GM23248 (cell line): ENCODE measurements around the gene MYRIP. TPM values are rescaled to one million over a fixed set of nuclear protein-coding genes. Genes with fewer than 3 reads are reported as not detected.

Source experiments
- DNase-seq: peaks from one replicate; pipeline ENCODE4 v3.0.0-alpha.2; 2015
- H2AFZ ChIP-seq: fragments of 200-600 bp; sonication (generic); 2 replicates; pipeline ENCODE4 v1.6.1; 2016; ENCODE audit warnings: antibody characterized with exemption
- H3F3A ChIP-seq: fragments of 200-600 bp; sonication (generic); 2 replicates; pipeline ENCODE4 v1.6.1; 2016; ENCODE audit warnings: mild to moderate bottlenecking, antibody characterized with exemption, mixed run types; ENCODE audit not compliant: insufficient read depth
- H3K27ac ChIP-seq: fragments of 200-600 bp; sonication (generic); 2 replicates; pipeline ENCODE4 v1.5.1; 2016; ENCODE audit warnings: mild to moderate bottlenecking
- H3K27me3 ChIP-seq: fragments of 200-600 bp; sonication (generic); replicated peaks from 2 replicates; pipeline ENCODE4 v1.6.1; 2016; ENCODE audit warnings: mild to moderate bottlenecking; ENCODE audit not compliant: insufficient read depth
- H3K36me3 ChIP-seq: fragments of 200-600 bp; sonication (generic); 2 replicates; pipeline ENCODE4 v1.6.1; 2016; ENCODE audit warnings: low read depth, mild to moderate bottlenecking
- H3K4me1 ChIP-seq: fragments of 200-600 bp; sonication (generic); 2 replicates; pipeline ENCODE4 v1.6.1; 2016; ENCODE audit warnings: mild to moderate bottlenecking; ENCODE audit not compliant: insufficient read depth
- H3K4me2 ChIP-seq: fragments of 200-600 bp; sonication (generic); one replicate; pipeline ENCODE4 v1.6.1; 2016; ENCODE audit warnings: mild to moderate bottlenecking; ENCODE audit not compliant: unreplicated experiment
- H3K4me3 ChIP-seq: fragments of 200-600 bp; sonication (generic); 2 replicates; pipeline ENCODE4 v1.5.1; 2016; ENCODE audit warnings: mild to moderate bottlenecking
- H3K79me2 ChIP-seq: fragments of 200-600 bp; sonication (generic); 2 replicates; pipeline ENCODE4 v1.6.1; 2016; ENCODE audit warnings: mild to moderate bottlenecking; ENCODE audit not compliant: insufficient read depth
- H3K9ac ChIP-seq: fragments of 200-600 bp; sonication (generic); 2 replicates; pipeline ENCODE4 v1.6.1; 2016; ENCODE audit warnings: mild to moderate bottlenecking
- H3K9me2 ChIP-seq: fragments of 200-600 bp; sonication (generic); 2 replicates; pipeline ENCODE4 v1.6.1; 2016; ENCODE audit warnings: mixed run types, mild to moderate bottlenecking, moderate library complexity; ENCODE audit not compliant: insufficient read depth
- H3K9me3 ChIP-seq: fragments of 200-600 bp; sonication (generic); one replicate; pipeline ENCODE4 v1.6.1; 2017; ENCODE audit warnings: low read depth
- H4K20me1 ChIP-seq: fragments of 200-600 bp; sonication (generic); 2 replicates; pipeline ENCODE4 v1.6.0; 2016; ENCODE audit not compliant: insufficient read depth
- EZH2 ChIP-seq: fragments of 200-600 bp; sonication (generic); IDR thresholded peaks from 2 replicates; pipeline ENCODE4 v1.6.1; 2018; ENCODE audit warnings: antibody characterized with exemption, mild to moderate bottlenecking; ENCODE audit not compliant: insufficient read depth, poor library complexity, severe bottlenecking
- EZH2phosphoT487 ChIP-seq: fragments of 200-600 bp; sonication (generic); IDR thresholded peaks from 2 replicates; pipeline ENCODE4 v1.6.1; 2018; ENCODE audit warnings: antibody characterized with exemption, moderate library complexity, mild to moderate bottlenecking, low read depth; ENCODE audit not compliant: insufficient read depth
- WGBS, 2 experiments: methylation state at CpG; one replicate each; pipeline ENCODE4 v1.1.6; 2015 to 2017; ENCODE audit warnings: low lambda C conversion rate in 2 of 2, low coverage in 1 of 2; ENCODE audit errors: missing lambda C conversion rate in 2 of 2; 5-methylcytosine and 5-hydroxymethylcytosine counted together
- in situ Hi-C: fragments of 300-500 bp; cut with MboI; formaldehyde crosslinking; loops from 2 replicates; pipeline ENCODE4 v1.15.0; 2020
- polyA plus RNA-seq: library from polyadenylated mRNA; unstranded; fragments of >200 nt; fragmentation: Nextera tagmentation; extraction: Ambion mirVana; gene quantifications from 2 replicates; pipeline ENCODE4 v1.2.1, GENCODE V29; 2016
- total RNA-seq: library from RNA; depleted of rRNA; stranded (reverse); fragments of >200 nt; shearing (Covaris generic); gene quantifications from 2 replicates; pipeline ENCODE4 v1.2.3, GENCODE V29; 2014

The MYRIP gene
- total and polyA plus RNA-seq, 2 experiments from 2014 or later: 0.11 to 0.32 TPM

GRCh38 chr3:40254491-40254890, 445.1 kb downstream of the MYRIP start:
- H3F3A ChIP-seq: no peaks in the 10 kb centered on the region
- H3K4me3 ChIP-seq: no peak overlapping the region
- in situ Hi-C loops: no loop called here

GRCh38 chr3:40254891-40255290, 445.5 kb downstream of the MYRIP start:
- Histone ChIP-seq H3K9ac (no peak overlapping the region), H3K4me1 (peaks cover 8% of the 10 kb centered on the region; the same call in 1 of the 2 replicates), H3K79me2 (no peaks in the 10 kb centered on the region), H3K27ac (no peak overlapping the region), H3K9me3 (no peaks in the 10 kb centered on the region), H3K9me2 (no peaks in the 10 kb centered on the region), H3K27me3 (no peaks in the 10 kb centered on the region), H3F3A (no peaks in the 10 kb centered on the region), H3K4me3 (no peak overlapping the region), H4K20me1 (no peaks in the 10 kb centered on the region), H2AFZ (no peak overlapping the region), H3K4me2 (no peak overlapping the region), H3K36me3 (no peaks in the 10 kb centered on the region)
- WGBS, 2 experiments: 78% methylated on average over 2 of the region's 2 CpGs
- DNase-seq: no peak
- no peak for TF ChIP-seq EZH2phosphoT487
- no peak for TF ChIP-seq EZH2
- in situ Hi-C loops: no loop called here

More at GRCh38 chr3:40254491-40254890, 445.1 kb downstream of the MYRIP start:
- H4K20me1 ChIP-seq: no peaks in the 10 kb centered on the region
- no peak overlapping the region for H3K4me2 ChIP-seq
- no peak for TF ChIP-seq EZH2phosphoT487
- no peak for TF ChIP-seq EZH2
- H3K27me3 ChIP-seq: no peaks in the 10 kb centered on the region
- no peaks in the 10 kb centered on the region for H3K79me2 ChIP-seq
- no peak for DNase-seq
- 56 to 62% methylated on average over 2 of the region's 2 CpGs for whole genome bisulfite sequencing, 2 experiments
- no peak overlapping the region for H3K27ac ChIP-seq
- peaks cover 8% of the 10 kb centered on the region; the same call in 1 of the 2 replicates for H3K4me1 ChIP-seq
- no peak overlapping the region for H2AFZ ChIP-seq
- H3K36me3 ChIP-seq: no peaks in the 10 kb centered on the region
- no peak overlapping the region for H3K9ac ChIP-seq
- H3K9me2 ChIP-seq: no peaks in the 10 kb centered on the region
- no peaks in the 10 kb centered on the region for H3K9me3 ChIP-seq

DNA sequence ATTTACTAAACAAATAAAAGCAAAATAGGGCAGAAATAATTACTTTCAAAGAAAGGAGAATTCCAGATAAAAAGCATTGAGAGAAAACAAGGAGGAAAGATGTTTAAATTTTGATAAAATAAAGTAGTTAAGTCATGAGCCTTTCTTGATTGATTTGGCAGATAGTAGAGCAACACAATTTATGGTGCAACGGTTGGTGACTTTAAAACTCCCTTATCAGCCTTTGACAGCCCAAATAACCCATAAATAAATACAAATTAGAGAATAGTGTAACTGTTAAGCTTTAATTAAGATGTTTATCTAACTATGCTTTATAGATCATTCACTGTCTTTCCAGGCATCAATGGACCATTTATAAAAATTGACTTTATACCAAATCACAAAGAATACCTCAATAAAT, 446.1 kb downstream of the MYRIP start:
- in situ Hi-C loops: no loop called here
- Histone ChIP-seq H3K79me2 (no peaks in the 10 kb centered on the region), H3F3A (no peaks in the 10 kb centered on the region), H3K4me1 (peaks cover 8% of the 10 kb centered on the region; the same call in 1 of the 2 replicates), H3K36me3 (no peaks in the 10 kb centered on the region), H3K9ac (no peak overlapping the region), H2AFZ (no peak overlapping the region), H3K4me2 (no peak overlapping the region), H3K9me2 (no peaks in the 10 kb centered on the region), H4K20me1 (no peaks in the 10 kb centered on the region), H3K27me3 (no peaks in the 10 kb centered on the region), H3K4me3 (no peak overlapping the region), H3K9me3 (no peaks in the 10 kb centered on the region), H3K27ac (no peak overlapping the region)
- TF ChIP-seq EZH2: no peak
- TF ChIP-seq EZH2phosphoT487: no peak
- no peak for DNase-seq
- 34 to 43% methylated on average over 1 of the region's 1 CpG for WGBS, 2 experiments

DNA sequence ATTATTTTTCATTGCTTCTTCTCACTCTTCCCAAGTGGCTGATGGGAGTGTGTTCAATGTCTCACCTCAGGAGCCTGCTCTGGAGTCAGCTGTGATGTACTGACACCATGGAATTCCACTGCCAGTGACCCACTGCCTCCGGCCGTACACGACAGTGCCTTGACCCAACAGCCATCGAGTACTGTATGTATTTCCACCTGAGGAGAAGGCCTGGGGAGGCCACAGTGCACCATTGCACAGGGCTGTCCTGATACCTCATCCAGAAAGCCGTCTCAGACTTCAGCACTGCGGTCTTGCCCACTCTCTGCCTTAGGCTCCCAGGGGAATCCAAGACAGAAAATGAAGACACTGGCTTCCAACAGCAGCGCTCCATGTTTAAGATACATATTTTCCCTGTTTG, 448.7 kb downstream of the MYRIP start:
- no peaks in the 10 kb centered on the region for H3K79me2 ChIP-seq
- no peaks in the 10 kb centered on the region for H3F3A ChIP-seq
- H3K4me2 ChIP-seq: no peak overlapping the region
- 83 to 84% methylated on average over 7 of the region's 7 CpGs for WGBS, 2 experiments
- no peak for DNase-seq
- no peak overlapping the region for H3K27ac ChIP-seq
- no peak overlapping the region for H3K4me3 ChIP-seq
- no peaks in the 10 kb centered on the region for H3K9me3 ChIP-seq
- H3K9me2 ChIP-seq: no peaks in the 10 kb centered on the region
- H3K9ac ChIP-seq: no peak overlapping the region
- no peaks in the 10 kb centered on the region for H3K36me3 ChIP-seq
- in situ Hi-C loops: no loop called here
- peaks cover 8% of the 10 kb centered on the region; the same call in 1 of the 2 replicates for H3K4me1 ChIP-seq
- no peak overlapping the region for H2AFZ ChIP-seq
- TF ChIP-seq EZH2phosphoT487 (no peak), EZH2 (no peak)
- H3K27me3 ChIP-seq: no peaks in the 10 kb centered on the region
- H4K20me1 ChIP-seq: no peaks in the 10 kb centered on the region

DNA sequence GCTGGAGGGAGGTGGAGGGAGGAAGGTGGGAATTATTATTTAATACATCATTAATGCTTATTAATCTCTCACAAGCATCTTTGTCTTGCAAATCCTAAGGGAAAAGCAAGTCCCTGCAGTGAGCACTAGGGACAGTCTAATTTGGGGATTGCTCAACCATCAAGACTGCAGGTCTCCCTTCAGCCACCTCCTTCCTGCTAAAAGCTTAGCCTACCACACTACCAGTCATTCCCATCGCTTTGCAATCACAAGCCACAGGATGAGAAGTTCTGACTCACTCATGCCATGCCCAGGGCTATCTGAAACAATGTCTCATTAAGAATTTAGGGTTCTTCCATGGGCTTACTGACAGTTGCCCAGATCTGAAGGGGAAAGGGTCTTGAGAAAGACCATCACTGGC, 449.1 kb downstream of the MYRIP start:
- peak; percentile 75 for DNase-seq

More for the DNA sequence above, 449.1 kb downstream of the MYRIP start:
- 29 to 43% methylated on average over 1 of the region's 1 CpG for WGBS, 2 experiments
- no peak overlapping the region for H3K9ac ChIP-seq
- no peak overlapping the region for H2AFZ ChIP-seq
- no peak overlapping the region for H3K4me2 ChIP-seq
- H4K20me1 ChIP-seq: no peaks in the 10 kb centered on the region
- H3K4me1 ChIP-seq: peaks cover 8% of the 10 kb centered on the region; the same call in 1 of the 2 replicates
- in situ Hi-C loops: no loop called here
- H3K27me3 ChIP-seq: no peaks in the 10 kb centered on the region
- no peaks in the 10 kb centered on the region for H3K9me3 ChIP-seq
- no peaks in the 10 kb centered on the region for H3K36me3 ChIP-seq
- H3K79me2 ChIP-seq: no peaks in the 10 kb centered on the region
- H3K9me2 ChIP-seq: no peaks in the 10 kb centered on the region
- TF ChIP-seq EZH2phosphoT487: no peak
- no peak for TF ChIP-seq EZH2
- no peak overlapping the region for H3K27ac ChIP-seq
- H3K4me3 ChIP-seq: no peak overlapping the region
- H3F3A ChIP-seq: no peaks in the 10 kb centered on the region
